Hepatic stellate cell (primary cell): ENCODE results near the gene PHF11.
"Not testable (repeated sequence)": the region's sequence is repeated elsewhere in the genome, so short reads cannot be mapped to it uniquely, and the experiment has no call there.

Experiments
- DNase-seq: peaks from one replicate; pipeline ENCODE4 v3.0.0; 2011; ENCODE audit warnings: low spot score

PHF11 gene

GRCh38 chr13:49546561-49546960 lies 50.8 kb downstream of the PHF11 start:
- no peak for DNase-seq

DNA sequence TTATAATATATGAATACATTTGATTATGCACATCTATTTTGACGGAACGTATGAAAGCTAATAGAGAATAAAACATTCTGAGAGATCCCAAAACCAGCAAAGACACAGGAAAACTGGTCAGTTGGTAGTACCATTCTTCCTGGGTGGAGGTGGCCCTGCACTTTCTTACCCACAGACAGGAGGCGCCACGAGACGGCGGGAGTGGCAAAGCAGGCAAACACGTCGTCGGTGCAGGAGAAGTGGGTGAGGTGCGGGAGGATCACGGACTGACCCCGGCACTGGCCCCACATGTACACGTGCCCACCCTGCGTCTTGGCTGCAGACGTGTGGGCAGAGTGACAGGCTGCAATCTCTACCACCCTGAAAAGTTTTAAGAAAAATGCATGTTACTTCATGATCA lies 53.5 kb downstream of the PHF11 start:
- no peak for DNase-seq

DNA sequence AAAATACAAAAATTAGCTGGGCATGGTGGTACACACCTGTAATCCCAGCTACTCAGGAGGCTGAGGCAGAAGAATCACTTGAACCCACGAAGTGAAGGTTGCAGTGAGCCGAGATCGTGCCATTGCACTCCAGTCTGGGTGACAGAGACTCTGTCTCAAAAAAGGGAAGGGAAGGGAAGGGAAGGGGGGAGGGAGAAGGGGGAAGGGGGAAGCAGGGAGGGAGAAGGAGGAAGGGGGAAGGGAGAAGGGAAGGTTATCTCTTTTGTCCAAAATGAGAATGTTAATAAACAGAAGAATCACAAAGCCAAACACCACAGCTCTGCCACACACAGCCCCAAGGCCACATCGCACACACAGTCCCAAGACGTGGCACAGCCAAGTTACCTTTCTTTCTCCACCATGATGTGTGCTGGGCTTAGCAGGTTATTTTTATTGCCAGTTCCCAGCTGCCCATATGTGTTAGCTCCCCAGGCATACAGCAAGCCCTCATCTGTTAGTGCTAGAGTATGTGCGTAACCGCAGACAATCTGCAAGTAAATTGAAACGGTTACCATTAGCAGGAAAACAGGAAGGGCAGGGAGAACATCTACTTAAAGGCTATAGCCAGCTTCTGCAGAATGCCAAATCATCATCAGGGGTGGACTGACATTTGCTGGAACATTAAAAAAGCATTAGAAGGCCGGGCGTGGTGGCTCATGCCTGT lies 55.3 kb downstream of the PHF11 start:
- DNase-seq = no peak

DNA sequence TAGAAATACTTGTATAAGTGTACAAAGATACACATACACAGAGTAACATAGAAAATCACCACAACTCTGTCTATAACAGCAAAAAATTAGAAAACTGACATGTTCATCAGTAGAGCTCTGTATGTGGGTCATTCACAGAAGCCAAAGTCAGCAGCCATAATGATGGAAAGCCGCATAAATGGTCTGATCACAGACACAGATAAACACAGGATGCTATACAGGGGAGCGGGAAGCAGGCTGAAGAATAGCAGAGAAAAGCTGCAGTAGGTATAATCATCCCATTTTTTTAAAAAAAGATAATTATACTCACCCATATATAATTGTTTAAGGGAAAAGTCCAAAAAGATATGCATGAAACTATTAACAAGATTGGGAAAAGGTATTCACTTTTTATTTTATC lies 58.1 kb downstream of the PHF11 start:
- DNase-seq = no peak

GRCh38 chr13:49554387-49554786 lies 58.6 kb downstream of the PHF11 start:
- no peak for DNase-seq

DNA sequence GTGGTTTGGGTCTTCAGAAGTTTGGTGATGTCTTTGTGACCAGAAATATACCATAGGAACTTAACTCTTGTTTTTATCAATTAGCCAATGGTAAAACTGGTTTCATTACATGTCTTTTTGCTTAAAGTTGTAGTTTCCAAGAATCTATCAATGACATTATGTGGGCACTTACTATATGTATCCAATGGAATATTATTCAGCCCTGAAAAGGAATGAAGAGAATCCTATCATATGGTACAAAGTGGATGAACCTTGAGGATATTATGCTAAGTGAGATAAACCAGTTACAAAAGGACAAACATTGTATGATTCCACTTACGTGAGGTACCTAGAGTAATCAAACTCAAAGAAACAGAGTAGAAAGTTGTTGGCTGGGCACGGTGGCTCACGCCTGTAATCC lies 63.3 kb downstream of the PHF11 start:
- no peak for DNase-seq

GRCh38 chr13:49560270-49561061 lies 64.7 kb downstream of the PHF11 start:
- DNase-seq = peak; percentile 41

- DNase-seq = no peak
These were observed 65.3 kb downstream of the PHF11 start for GRCh38 chr13:49561062-49561410.

DNA sequence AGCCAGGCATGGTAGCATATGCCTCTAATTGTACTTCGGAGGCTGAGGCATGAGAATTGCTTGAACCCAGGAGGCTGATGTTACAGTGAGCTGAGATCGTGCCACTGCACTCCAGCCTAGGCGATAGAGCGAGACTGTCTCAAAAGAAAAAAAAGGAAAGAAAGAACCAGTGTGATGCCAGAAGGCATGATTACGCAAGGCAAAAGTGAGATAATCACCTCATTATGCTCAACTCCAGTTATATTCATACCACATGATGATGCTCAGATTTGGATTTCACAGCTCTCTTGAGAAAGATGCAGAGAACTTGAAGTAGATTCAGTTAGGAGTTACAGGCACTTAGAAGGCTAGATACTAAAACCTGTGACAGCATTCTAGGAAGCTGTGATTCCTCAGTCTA lies 67.8 kb downstream of the PHF11 start:
- no peak for DNase-seq

GRCh38 chr13:49565461-49565860 lies 69.7 kb downstream of the PHF11 start:
- not testable (repeated sequence) for DNase-seq

DNA sequence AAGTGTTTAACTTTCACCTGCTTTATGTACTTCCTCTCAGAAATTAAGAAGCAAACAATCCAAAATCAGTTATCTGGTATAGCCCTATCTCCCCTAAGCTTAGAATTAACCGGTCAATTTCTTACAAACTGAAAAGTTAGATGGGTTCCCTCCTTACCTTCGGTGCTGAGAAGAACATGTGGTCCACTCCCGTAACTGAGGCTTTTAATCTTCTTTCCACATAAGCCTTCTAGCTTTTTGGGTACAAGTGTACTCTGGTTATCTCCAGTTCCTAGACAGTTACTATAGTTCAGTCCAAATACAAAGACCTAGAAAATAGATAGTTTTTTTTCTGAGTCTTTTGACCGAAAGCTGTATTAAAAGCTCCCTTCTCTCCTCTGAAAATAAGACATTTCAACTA lies 70.7 kb downstream of the PHF11 start:
- no peak for DNase-seq

DNA sequence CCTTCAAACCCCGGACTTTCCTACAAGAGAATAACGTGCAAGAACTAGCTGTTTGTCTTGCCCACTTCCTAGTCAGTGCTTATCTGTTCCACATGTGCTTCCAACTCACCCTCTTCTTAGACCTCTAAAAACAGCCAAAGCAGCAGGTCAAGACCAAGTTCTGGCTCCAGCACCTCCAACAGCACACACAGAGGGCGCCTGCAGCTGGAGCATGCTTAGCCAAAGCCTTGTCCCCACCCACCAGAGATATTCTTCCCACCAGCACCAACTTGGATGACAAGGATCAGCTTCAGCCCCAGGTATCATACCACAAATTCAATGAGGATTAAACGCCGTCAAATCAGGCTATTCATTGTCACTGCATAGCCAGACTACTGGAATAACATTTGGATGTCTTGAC lies 71.7 kb downstream of the PHF11 start:
- no peak for DNase-seq

GRCh38 chr13:49569993-49570689 lies 74.4 kb downstream of the PHF11 start:
- DNase-seq = no peak

- DNase-seq = no peak
These were observed 75.8 kb downstream of the PHF11 start for GRCh38 chr13:49571299-49572240.
